Loucy (cell line): ENCODE results near the gene RAD51B.

ENCODE experiments used
- CTCF ChIP-seq: fragments of 200-600 bp; sonication (generic); conservative IDR thresholded peaks from 2 replicates; pipeline ENCODE4 v1.5.1; 2014; ENCODE audit warnings: mild to moderate bottlenecking, antibody characterized with exemption, low read length
- EZH2phosphoT487 ChIP-seq: fragments of 200-600 bp; IDR thresholded peaks from 2 replicates; pipeline ENCODE4 v1.6.1; 2018; ENCODE audit warnings: antibody characterized with exemption, mild to moderate bottlenecking, moderate library complexity, borderline replicate concordance

- TF ChIP-seq CTCF, result no peak
- no peak for TF ChIP-seq EZH2phosphoT487
Observed at GRCh38 chr14:67933266-67933665, 113.7 kb downstream of the RAD51B start.
